ENCODE measurements around the gene WDR54.
"Not testable (repeated sequence)": the region's sequence is repeated elsewhere in the genome, so short reads cannot be mapped to it uniquely, and the experiment has no call there.

Gene WDR54

DNA sequence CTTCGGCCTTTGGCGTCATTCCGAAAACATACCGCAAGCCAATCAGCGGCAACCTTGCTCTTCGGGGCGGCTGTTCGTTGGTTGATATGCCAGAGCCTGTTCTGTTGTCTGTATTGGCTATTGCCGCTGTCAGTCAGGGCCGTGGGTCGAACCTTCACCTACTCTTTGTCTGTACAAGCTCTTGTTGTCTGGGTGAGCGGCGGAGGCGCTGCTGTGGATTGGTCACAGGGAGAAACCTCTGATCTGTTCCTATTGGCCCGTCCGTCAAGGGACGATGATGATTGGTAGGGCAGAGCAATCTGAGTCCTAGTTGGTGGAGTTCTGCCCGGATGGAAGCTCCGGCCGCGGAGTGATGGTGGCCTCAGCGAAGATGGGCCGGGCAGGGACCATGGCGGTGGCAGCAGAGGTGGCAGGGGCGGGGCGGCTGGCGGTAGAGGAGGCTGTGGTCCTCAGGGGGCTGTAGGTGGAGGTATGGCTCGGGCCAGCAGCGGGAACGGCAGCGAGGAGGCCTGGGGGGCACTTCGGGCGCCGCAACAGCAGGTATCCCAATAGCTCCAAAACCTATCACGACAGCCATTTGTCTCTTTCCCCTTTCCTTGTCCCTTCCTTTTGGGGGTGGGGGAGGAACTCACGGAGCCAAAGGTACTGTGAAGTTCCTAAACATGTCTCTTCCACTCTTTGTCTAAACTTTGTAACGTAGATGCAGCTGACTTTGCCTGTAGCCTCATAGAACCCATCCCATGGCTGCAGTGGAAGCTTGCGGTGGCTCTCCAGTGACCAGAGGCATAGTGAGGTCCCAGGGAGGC is 36.8 kb downstream of the WDR54 start, which contains the start of gene WBP1:
Gene WBP1, plus strand, starts transcription at position 307 of the 806 bp plus-strand sequence. Its CDS starts 165 bp downstream, at position 472.
- peak; percentile 99 for DNase-seq

DNA sequence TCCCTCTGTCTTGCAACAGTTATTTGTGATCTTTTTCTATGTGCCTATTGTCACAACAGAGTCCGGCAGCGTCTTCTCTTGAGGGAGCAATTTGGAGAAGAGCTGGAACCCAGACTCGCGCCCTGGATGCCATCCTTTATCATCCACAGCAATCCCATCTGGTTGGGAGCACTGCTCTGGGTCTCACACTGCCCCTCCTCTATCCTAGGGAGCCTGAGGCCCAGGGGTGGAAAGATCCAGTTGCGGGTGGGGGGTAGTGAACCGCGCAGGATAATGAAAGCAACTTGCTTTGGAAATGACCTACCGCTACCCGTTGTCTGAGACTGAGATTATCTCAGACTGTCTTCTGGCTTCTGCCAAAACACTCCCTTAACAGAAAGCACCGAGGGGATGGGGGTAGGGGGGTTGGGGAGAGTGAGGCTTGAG is 37.4 kb downstream of the WDR54 start:
- DNase-seq = no peak

DNA sequence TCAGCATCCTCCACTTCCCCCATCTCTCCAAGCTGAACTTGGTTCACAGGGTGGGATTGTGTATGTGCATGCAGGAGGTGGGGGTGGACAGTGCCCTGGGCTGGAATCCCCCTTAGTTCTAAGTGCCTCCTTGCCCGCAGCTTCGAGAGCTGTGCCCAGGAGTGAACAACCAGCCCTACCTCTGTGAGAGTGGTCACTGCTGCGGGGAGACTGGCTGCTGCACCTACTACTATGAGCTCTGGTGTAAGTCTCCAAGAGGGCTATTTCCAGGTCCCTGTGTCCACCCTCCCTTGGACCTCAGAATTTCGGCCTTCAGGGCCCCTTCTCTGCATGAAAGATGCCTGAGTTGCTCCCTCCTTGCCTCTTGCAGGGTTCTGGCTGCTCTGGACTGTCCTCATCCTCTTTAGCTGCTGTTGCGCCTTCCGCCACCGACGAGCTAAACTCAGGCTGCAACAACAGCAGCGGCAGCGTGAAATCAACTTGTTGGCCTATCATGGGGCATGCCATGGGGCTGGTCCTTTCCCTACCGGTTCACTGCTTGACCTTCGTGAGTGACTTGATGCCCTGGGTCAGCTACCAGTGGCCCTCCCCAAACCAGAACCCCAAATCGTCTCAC is 38.1 kb downstream of the WDR54 start:
- not testable (repeated sequence) for DNase-seq

DNA sequence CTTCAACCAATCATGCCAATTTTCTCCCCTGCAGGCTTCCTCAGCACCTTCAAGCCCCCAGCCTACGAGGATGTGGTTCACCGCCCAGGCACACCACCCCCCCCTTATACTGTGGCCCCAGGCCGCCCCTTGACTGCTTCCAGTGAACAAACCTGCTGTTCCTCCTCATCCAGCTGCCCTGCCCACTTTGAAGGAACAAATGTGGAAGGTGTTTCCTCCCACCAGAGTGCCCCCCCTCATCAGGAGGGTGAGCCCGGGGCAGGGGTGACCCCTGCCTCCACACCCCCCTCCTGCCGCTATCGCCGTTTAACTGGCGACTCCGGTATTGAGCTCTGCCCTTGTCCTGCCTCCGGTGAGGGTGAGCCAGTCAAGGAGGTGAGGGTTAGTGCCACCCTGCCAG is 38.7 kb downstream of the WDR54 start:
- not testable (repeated sequence) for DNase-seq

DNA sequence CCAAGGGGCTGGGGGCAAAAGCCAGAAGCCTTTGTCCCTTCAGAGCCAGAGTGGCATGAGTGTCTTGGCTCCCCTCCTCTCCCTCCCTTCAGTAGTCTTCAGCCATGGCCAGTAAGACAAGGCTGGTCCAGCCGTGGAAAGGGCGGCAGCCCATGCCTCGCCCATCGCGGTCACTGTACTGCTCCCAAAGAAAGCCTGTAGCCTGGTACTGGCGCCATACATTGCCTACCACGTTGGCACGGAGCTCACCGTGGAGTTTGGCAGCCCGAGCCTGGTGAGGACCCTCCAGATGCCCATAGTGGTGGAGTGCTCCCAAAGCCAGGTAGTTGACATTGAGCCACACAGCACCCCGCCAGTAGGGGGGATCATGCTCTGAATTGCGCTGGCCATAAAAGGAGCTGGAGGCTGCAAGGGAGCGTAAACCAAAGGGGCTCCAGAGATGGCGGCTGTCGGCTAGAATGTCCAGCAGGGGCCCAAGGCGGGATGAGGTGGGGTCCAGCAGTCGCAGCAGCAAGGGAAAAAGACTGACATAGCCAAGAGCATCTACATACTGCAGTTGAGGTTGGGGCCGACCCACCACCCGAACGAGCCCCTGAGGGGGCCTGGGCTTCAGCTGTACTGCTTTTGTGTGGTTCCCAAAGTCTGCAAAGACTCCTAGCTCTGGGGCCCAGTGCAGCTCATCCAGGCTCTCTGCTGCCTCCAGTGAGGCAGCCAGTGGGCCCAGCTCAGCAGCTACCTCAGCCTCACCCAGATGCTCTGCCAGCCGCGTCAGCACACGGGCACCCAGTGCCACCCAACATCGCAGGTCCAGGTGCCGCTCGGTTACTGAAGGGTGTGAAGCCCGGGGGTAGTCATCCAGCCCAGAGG is 39.9 kb downstream of the WDR54 start:
- no peak for DNase-seq

DNA sequence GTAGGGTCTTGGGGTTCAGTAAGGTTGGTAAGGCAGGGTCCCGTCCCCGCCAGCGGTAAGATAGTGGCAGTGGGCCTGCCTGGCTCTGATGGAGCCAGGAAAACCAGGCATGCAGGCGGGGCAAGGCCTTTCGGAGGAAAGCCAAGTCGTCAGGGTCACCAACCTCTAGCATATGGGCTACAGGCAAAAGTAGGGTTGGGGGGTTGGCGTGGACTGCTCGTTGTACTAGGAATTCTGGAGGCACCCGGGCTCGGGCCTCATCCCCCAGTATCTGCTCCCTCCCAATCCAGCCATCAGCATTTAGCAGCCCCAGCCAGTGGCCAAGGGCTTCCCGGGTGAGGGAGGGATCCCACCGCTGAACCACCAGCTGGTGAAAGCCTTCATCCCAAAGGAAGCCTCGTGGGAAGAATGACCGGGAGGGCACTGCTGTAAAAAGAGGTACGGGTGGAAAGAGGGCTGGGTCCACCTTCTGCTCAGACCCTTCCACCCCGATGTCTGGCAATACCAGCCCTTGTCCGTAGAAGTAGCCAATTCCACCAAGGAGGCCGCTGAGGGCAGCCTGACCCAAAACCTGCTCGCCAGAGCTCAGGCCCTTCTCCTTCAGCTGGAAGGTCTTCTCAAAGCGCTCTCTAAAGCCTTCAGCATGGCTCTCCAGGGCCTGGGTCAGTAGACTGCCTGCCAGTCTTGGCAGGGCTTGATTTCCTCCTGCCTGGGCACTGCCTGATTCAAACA is 40.7 kb downstream of the WDR54 start:
- no peak for DNase-seq

DNA sequence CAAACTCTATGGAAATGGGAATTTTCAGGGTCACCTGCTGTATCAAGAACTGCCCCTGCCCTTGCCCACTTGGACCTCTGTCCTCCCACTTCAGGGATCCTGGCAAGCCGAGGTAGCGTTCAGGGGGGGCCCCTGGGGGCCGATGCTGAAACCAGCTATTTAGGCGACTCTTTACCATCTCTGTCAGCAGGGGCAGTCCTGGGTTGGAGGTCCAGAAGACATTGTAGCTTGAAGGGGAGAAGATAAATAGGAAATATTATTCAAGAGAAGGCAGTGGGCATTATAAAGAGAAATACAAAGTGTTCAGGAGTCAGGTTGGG is 41.2 kb downstream of the WDR54 start:
- no peak for DNase-seq

DNA sequence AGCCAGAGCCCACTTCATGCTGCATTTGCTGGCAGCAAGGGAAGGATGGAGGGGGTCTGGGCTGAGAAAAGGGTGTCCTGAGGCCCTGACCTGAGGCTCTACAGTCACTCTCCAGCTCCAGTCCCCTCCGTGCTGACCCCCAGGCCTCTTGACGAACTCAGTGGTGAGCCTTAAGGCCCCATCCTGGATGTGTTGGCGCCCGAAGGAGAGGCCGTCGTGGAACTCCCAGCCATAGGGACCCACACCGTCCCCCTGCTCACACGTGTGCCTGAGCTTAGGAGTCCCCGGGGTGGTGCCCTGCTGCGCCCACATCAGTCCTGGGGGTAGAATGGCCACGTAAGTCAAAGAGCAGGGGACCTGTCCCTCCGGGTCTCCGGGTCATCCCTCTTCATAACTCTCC is 42.9 kb downstream of the WDR54 start:
- DNase-seq = no peak

DNA sequence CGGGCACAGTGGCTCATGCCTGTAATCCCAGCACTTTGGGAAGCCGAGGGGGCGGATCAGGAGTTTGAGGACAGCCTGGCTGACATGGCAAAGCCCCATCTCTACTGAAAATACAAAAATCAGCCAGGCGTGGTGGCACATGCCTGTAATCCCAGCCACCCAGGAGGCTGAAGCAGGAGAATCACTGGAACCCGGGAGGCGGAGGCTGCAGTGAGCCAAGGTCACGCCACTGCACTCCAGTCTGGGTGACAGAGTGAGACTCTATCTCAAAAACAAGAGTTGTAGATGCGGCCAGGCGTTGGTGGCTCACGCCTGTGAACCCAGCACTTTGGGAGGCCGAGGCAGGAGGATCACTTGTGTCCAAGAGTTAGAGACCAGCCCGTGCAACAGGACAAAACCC is 49.2 kb downstream of the WDR54 start:
- DNase-seq = not testable (repeated sequence)

DNA sequence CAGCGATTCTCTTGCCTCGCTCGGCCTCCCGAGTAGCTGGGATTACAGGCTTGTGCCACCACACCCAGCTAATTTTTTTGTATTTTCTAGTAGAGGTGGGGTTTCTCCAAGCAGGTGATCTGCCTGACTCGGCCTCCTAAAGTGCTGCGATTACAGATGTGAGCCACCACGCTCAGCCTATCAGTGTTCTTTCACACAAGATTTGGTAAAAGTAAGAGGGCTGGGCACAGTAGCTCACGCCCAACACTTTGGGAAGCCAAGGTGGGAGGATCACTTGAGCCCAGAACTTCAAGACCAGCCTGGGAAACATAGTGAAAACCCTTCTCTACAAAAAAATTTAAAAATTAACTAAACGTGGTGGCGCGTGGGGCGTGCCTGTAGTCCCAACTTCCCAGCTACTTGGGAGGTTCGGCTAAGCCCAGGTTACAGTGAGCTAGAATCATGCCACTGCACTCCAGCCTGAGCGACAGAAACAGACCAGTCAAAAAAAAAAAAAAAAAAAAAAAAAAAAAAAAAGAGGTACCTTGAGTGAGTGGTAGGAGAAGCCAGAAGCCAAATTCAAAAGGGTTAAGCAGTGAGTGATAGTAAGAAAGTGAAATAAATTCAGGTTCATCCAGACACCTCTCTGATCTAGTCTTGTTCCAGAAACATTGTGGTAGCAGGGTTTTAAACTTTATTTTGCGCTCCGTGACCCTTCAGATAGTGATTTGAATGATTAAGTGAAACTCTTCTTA is 50.0 kb downstream of the WDR54 start:
- no peak for DNase-seq

DNA sequence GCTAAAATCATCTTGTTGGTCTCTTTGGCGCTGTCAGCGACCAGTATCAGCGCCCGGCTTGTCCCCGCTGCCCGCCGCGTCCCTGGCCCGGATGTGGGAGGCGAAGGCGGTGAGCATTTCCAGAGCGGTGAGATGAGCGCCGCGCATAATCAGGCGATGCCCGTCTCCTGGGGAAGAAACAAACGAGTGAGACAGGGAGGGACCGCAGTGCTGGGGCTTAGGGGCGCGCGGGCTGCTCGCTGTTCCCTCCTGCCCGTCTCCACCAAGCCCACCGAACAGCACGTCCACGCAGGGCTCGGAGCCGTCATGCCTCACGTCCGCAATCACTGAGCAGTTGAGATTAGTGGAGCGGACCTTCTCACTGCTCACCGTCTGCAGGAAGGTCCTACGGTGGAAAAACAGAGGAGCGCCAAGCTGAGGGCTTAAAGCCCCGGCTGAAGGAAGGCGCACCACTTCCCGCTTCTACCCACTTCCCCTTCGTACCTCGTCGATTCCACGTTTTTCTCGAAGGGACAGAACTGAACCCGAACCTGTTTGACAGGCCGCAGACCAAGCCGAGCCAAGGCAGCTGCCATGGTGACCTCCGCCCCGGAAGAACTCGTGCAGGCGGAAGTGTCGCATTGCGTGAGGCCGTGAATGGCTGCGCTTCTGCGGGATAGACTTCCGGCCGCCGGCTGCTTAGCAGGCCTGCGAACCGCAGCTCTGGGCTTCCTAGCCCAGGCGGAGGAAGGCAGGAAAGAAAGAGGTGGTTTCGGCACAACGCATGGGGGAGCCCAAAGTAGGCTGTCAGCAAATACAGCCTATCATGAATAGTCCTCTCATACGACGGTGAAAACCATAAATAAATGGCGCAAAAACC is 50.8 kb downstream of the WDR54 start, which contains the start of gene MRPL53:
Gene MRPL53, minus strand, starts transcription at position 595 of the 859 bp plus-strand sequence. Its CDS starts 20 bp downstream, at position 575.
- DNase-seq = peak; percentile 91 to 94

DNA sequence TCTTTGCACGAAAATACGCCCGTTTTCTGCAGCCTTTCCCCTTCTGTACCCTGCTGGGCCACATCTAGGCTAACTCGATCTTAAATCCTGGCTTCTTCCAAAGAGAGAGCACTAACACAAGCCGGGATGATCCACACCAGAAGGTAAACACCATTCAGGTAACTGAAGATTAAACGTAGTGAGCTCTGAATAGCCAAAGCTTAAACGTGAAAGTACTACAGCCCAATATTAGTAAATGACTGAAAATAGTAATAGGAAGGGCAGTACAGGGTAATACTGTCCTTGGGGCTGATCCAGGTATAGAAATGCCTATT is 51.4 kb downstream of the WDR54 start:
- no peak for DNase-seq

DNA sequence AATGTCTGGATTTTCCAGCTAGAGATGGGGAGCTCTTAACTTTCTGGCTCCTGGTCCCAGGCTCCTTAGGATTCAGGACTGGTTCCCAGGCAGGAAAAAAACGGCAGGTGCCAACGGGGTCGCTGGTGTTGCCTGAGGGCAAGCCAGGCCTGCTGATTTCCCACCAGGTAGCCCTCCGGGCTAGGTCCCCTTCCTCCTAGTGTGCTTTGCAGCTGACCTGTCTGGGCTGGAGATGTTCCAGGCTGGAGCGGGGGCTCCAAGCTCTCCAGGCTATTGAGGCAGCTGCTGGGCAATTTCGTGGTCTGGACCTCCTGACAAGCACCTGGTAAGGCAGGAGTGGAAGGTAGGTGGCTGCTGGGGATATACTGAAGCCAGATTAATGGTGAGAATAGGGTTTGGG is 53.0 kb downstream of the WDR54 start:
- DNase-seq = no peak

DNA sequence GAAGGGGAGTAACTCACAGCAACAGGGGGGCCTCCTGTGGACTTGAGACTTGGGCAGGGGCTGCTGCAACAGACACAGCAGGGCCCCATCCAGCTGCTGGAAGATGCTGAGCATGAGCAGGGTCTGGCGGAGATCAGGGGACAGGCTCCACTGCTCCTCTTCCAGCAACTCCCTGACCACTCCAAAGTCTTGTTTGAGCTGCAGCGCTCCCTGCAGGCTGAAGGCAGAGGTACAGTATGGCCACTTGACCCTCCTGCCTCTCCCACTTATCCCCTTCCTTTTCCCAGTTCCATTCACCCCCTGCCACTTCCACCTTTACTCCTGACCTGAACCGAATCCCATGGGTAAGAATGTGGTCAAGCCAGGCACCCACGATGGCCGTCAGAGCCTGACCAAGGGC is 53.4 kb downstream of the WDR54 start:
- DNase-seq = no peak

All from NCI-H446 (cell line).